ENCODE data around the gene CNTD1. TPM values are rescaled to one million over a fixed set of nuclear protein-coding genes. Genes with fewer than 3 reads are reported as not detected.

Gene CNTD1
- total and polyA plus RNA-seq, 2 of the 4 experiments (the other 2 are of a cell fraction) = not detected

DNA sequence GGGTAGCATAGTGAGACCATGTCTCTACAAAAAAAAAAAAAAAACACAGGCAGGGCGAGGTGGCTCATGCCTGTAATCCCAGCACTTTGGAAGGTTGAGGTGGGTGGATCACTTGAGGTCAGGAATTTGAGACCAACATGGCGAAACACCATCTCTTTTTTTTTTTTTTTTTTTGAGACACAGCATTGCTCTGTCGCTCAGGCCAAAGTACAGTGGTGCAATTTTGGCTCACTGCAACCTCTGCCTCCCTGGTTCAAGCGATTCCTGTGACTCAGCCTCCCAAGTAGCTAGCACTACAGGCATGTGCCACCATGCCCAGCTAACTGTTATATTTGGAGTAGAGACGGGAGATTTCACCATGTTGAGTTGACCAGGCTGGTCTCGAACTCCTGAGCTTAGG lies 32.5 kb upstream of the CNTD1 start:
- no peaks in the 10 kb centered on the region for H4K20me1 ChIP-seq (ENCODE audit: insufficient read depth, low read length)
- intact Hi-C loops (cut with micrococcal nuclease) (no loop called here), dilution Hi-C loops (cut with HindIII; ENCODE audit: low sequenced_read_pairs, unreplicated experiment) (no loop called here), in situ Hi-C loops (cut with MboI; ENCODE audit: low sequenced_read_pairs) (no loop called here)
- H4K8ac ChIP-seq (ENCODE audit: low read depth in 2 of 2, low read length in 2 of 2) = no peak overlapping the region
- H2BK15ac ChIP-seq (ENCODE audit: low read depth, low read length) = no peak overlapping the region
- H3K9me1 ChIP-seq (ENCODE audit: insufficient read depth, low read length) = no peaks in the 10 kb centered on the region
- POLR2A ChIA-PET (ENCODE audit: unreplicated experiment) = no interaction called here
- no peak for DNase-seq
- TF ChIP-seq RCOR1 (IDR thresholded peaks at IDR 0.05; ENCODE audit: insufficient replicate concordance, low read length) (no peak), BHLHE40 (IDR thresholded peaks at IDR 0.05; ENCODE audit: low read depth, low read length) (no peak), FOS (IDR thresholded peaks at IDR 0.05; ENCODE audit: low read depth, low read length) (no peak), MAZ (IDR thresholded peaks at IDR 0.05; ENCODE audit: borderline replicate concordance, low read depth, low read length) (no peak), CEBPB (IDR thresholded peaks at IDR 0.05; ENCODE audit: low read depth, low read length) (no peak), POLR2A (IDR thresholded peaks at IDR 0.05; ENCODE audit: low read depth, low read length) (no peak), CHD1 (IDR thresholded peaks at IDR 0.05; ENCODE audit: low read depth, low read length) (no peak), MAFK (IDR thresholded peaks at IDR 0.05; ENCODE audit: low read depth, low read length) (no peak), RAD21 (IDR thresholded peaks at IDR 0.05; ENCODE audit: low read length) (no peak)
- TF ChIP-seq, protein P1, sequence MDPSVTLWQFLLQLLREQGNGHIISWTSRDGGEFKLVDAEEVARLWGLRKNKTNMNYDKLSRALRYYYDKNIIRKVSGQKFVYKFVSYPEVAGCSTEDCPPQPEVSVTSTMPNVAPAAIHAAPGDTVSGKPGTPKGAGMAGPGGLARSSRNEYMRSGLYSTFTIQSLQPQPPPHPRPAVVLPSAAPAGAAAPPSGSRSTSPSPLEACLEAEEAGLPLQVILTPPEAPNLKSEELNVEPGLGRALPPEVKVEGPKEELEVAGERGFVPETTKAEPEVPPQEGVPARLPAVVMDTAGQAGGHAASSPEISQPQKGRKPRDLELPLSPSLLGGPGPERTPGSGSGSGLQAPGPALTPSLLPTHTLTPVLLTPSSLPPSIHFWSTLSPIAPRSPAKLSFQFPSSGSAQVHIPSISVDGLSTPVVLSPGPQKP (IDR thresholded peaks at IDR 0.05; ENCODE audit: borderline replicate concordance, low read depth, low read length) = no peak
- TF ChIP-seq, protein P2, sequence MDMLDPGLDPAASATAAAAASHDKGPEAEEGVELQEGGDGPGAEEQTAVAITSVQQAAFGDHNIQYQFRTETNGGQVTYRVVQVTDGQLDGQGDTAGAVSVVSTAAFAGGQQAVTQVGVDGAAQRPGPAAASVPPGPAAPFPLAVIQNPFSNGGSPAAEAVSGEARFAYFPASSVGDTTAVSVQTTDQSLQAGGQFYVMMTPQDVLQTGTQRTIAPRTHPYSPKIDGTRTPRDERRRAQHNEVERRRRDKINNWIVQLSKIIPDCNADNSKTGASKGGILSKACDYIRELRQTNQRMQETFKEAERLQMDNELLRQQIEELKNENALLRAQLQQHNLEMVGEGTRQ (IDR thresholded peaks at IDR 0.05; ENCODE audit: low read depth, low read length) = no peak
- TF ChIP-seq, protein P3, sequence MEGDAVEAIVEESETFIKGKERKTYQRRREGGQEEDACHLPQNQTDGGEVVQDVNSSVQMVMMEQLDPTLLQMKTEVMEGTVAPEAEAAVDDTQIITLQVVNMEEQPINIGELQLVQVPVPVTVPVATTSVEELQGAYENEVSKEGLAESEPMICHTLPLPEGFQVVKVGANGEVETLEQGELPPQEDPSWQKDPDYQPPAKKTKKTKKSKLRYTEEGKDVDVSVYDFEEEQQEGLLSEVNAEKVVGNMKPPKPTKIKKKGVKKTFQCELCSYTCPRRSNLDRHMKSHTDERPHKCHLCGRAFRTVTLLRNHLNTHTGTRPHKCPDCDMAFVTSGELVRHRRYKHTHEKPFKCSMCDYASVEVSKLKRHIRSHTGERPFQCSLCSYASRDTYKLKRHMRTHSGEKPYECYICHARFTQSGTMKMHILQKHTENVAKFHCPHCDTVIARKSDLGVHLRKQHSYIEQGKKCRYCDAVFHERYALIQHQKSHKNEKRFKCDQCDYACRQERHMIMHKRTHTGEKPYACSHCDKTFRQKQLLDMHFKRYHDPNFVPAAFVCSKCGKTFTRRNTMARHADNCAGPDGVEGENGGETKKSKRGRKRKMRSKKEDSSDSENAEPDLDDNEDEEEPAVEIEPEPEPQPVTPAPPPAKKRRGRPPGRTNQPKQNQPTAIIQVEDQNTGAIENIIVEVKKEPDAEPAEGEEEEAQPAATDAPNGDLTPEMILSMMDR (conservative IDR thresholded peaks at IDR 0.05; ENCODE audit: low read depth, low read length) = no peak
- no peak overlapping the region for H2AK9ac ChIP-seq (replicated peaks; ENCODE audit: low read depth, low read length, poor library complexity)
- H3K79me1 ChIP-seq (ENCODE audit: low read depth in 1 of 2, low read length in 2 of 2) = no peaks in the 10 kb centered on the region
- no peak overlapping the region for H2BK20ac ChIP-seq (ENCODE audit: low read depth, low read length)
- H3K36me3 ChIP-seq (ENCODE audit: control insufficient read depth, insufficient read depth, low read length) = no peaks in the 10 kb centered on the region
- no peak overlapping the region for H4K5ac ChIP-seq (ENCODE audit: low read depth, low read length)
- H3K18ac ChIP-seq (ENCODE audit: low read depth, low read length) = no peak overlapping the region
- no peak overlapping the region for H3K4ac ChIP-seq (ENCODE audit: low read depth, low read length)
- H2BK5ac ChIP-seq (ENCODE audit: low read depth, low read length, poor library complexity, severe bottlenecking) = no peak overlapping the region
- BruUV-seq (replicated peaks) = no TSS peak
- H3K23ac ChIP-seq (ENCODE audit: low read depth, low read length) = no peak overlapping the region
- H3K4me1 ChIP-seq (ENCODE audit: control insufficient read depth, insufficient read depth, low read length) = no peaks in the 10 kb centered on the region
- H4K91ac ChIP-seq (ENCODE audit: insufficient read depth, low read depth, low read length) = no peak overlapping the region
- no peak overlapping the region for H2AFZ ChIP-seq (replicated peaks; ENCODE audit: low read length, poor library complexity)
- no peak overlapping the region for H3K56ac ChIP-seq (ENCODE audit: extremely low read depth, insufficient read depth, low read length)
- 100% methylated on average over 2 of the region's 6 CpGs; no CpG with 5 or more reads in 1 of the 2 experiments for WGBS, 2 experiments (ENCODE audit: extremely low coverage in 2 of 2, insufficient read length in 1 of 2)
- no peak overlapping the region for H2BK120ac ChIP-seq (ENCODE audit: low read depth, low read length)
- peaks cover 15% of the 10 kb centered on the region; the same call in 1 of the 2 replicates for H3K27me3 ChIP-seq (ENCODE audit: control insufficient read depth, insufficient read depth, low read length)
- H2AK5ac ChIP-seq (ENCODE audit: low read depth, low read length) = no peak overlapping the region
- CTCF ChIA-PET = no interaction called here
- H3K9ac ChIP-seq (ENCODE audit: low read depth, low read length) = no peak overlapping the region
- H3K27ac ChIP-seq (ENCODE audit: insufficient read depth, low read length) = no peak overlapping the region
- H3K4me2 ChIP-seq (ENCODE audit: low read depth, low read length) = no peak overlapping the region
- no peak overlapping the region for H3K4me3 ChIP-seq (ENCODE audit: insufficient read depth, low read depth, low read length)
- H3K14ac ChIP-seq (replicated peaks; ENCODE audit: low read depth, low read length) = no peak overlapping the region
- ATAC-seq (ENCODE audit: low read depth) = no peak
- no peaks in the 10 kb centered on the region for H3K9me3 ChIP-seq (ENCODE audit: control insufficient read depth, insufficient read depth, low read length)
